GM12891 (cell line): Measurements from ENCODE around the gene C10orf71.
A peak's percentile ranks its signal among the peaks of the same experiment; 100 is the strongest.

ENCODE experiments used
- DNase-seq: peaks from one replicate; pipeline ENCODE4 v3.0.0; 2011; ENCODE audit warnings: low spot score; ENCODE audit not compliant: insufficient read length
- FAIRE-seq: peaks from 2 replicates; lab custom pipeline; 2011; peaks lifted over from hg19 to GRCh38; lab: Jason Lieb, UNC
- PAX5 ChIP-seq: IDR thresholded peaks from 2 replicates; pipeline ENCODE4 v1.6.1; 2011; ENCODE audit warnings: low read length, moderate library complexity, mild to moderate bottlenecking; ENCODE audit not compliant: insufficient read depth, severe bottlenecking
- POLR2A ChIP-seq: IDR thresholded peaks from 2 replicates; pipeline ENCODE4 v1.6.1; 2011; ENCODE audit warnings: low read depth, low read length, control low read depth
- POLR2AphosphoS5 ChIP-seq: IDR thresholded peaks from 2 replicates; pipeline ENCODE4 v1.6.1; 2011; ENCODE audit warnings: low read depth, low read length, control low read depth
- POU2F2 ChIP-seq: IDR thresholded peaks from 2 replicates; pipeline ENCODE4 v1.6.1; 2011; ENCODE audit warnings: low read depth, mild to moderate bottlenecking, control low read depth, low read length, moderate library complexity
- SPI1 ChIP-seq: IDR thresholded peaks from 2 replicates; pipeline ENCODE4 v1.6.1; 2011; ENCODE audit warnings: low read depth, low read length, control low read depth
- TAF1 ChIP-seq: IDR thresholded peaks from 2 replicates; pipeline ENCODE4 v1.6.1; 2011; ENCODE audit warnings: low read depth, low read length, control low read depth

Gene C10orf71

GRCh38 chr10:49311555-49312236 lies 12.7 kb downstream of the C10orf71 start:
- DNase-seq, result no peak
- FAIRE-seq, result peak; percentile 33
- TF ChIP-seq PAX5 (no peak), TAF1 (no peak), POLR2A (no peak), SPI1 (no peak), POLR2AphosphoS5 (no peak), POU2F2 (no peak)

- no peak for DNase-seq
- no peak for FAIRE-seq
- TF ChIP-seq TAF1, result no peak
- no peak for TF ChIP-seq PAX5
- no peak for TF ChIP-seq SPI1
- no peak for TF ChIP-seq POU2F2
- TF ChIP-seq POLR2A, result no peak
- no peak for TF ChIP-seq POLR2AphosphoS5
These were observed 13.4 kb downstream of the C10orf71 start for GRCh38 chr10:49312246-49312869.

- FAIRE-seq (no peak), DNase-seq (no peak)
- no peak for TF ChIP-seq POLR2A
- TF ChIP-seq POU2F2, result no peak
- no peak for TF ChIP-seq POLR2AphosphoS5
- TF ChIP-seq PAX5, result no peak
These were observed 14.6 kb downstream of the C10orf71 start for GRCh38 chr10:49313501-49314070.

GRCh38 chr10:49314806-49315205 lies 15.8 kb downstream of the C10orf71 start:
- no peak for FAIRE-seq
- no peak for DNase-seq
- no peak for TF ChIP-seq PAX5
- TF ChIP-seq POLR2A, result no peak
- TF ChIP-seq TAF1, result no peak
- TF ChIP-seq POU2F2, result no peak
- TF ChIP-seq SPI1, result no peak
- TF ChIP-seq POLR2AphosphoS5, result no peak

- no peak for DNase-seq
- no peak for TF ChIP-seq POU2F2
- TF ChIP-seq POLR2AphosphoS5, result no peak
- no peak for TF ChIP-seq POLR2A
- no peak for TF ChIP-seq TAF1
- no peak for TF ChIP-seq SPI1
- TF ChIP-seq PAX5, result no peak
- FAIRE-seq, result no peak
These were observed 19.1 kb downstream of the C10orf71 start for GRCh38 chr10:49318028-49318427.

GRCh38 chr10:49318755-49319154 lies 19.8 kb downstream of the C10orf71 start:
- FAIRE-seq (no peak), DNase-seq (no peak)
- TF ChIP-seq TAF1, result no peak
- TF ChIP-seq POU2F2, result no peak
- TF ChIP-seq PAX5, result no peak
- TF ChIP-seq SPI1, result no peak
- TF ChIP-seq POLR2A, result no peak
- TF ChIP-seq POLR2AphosphoS5, result no peak

GRCh38 chr10:49319206-49319605 lies 20.2 kb downstream of the C10orf71 start:
- DNase-seq, result no peak
- FAIRE-seq, result no peak
- TF ChIP-seq POU2F2 (no peak), POLR2AphosphoS5 (no peak), PAX5 (no peak), SPI1 (no peak), POLR2A (no peak), TAF1 (no peak)

GRCh38 chr10:49320191-49320590 lies 21.2 kb downstream of the C10orf71 start:
- TF ChIP-seq POU2F2 (no peak), TAF1 (no peak), SPI1 (no peak), PAX5 (no peak), POLR2A (no peak), POLR2AphosphoS5 (no peak)
- DNase-seq, result no peak
- FAIRE-seq, result no peak

- FAIRE-seq (no peak), DNase-seq (no peak)
- no peak for TF ChIP-seq TAF1
- no peak for TF ChIP-seq POU2F2
- no peak for TF ChIP-seq SPI1
- no peak for TF ChIP-seq POLR2AphosphoS5
- no peak for TF ChIP-seq PAX5
- no peak for TF ChIP-seq POLR2A
These were observed 22.1 kb downstream of the C10orf71 start for GRCh38 chr10:49321021-49321420.
